Fibroblast of pulmonary artery (primary cell): ENCODE measurements around the gene RALGPS1.

ENCODE experiments used
- DNase-seq: peaks from one replicate; pipeline ENCODE4 v3.0.0-alpha.2; 2010; ENCODE audit warnings: low read depth
- H3K4me3 ChIP-seq: replicated peaks from 2 replicates; pipeline ENCODE4 v1.5.1; 2011; ENCODE audit warnings: low read depth, mild to moderate bottlenecking, control low read depth, low read length, moderate library complexity
- CTCF ChIP-seq: IDR thresholded peaks from 2 replicates; pipeline ENCODE4 v1.5.1; 2011; ENCODE audit warnings: mild to moderate bottlenecking, control low read depth, low read length, inconsistent platforms; ENCODE audit errors: missing control alignments

The RALGPS1 gene

GRCh38 chr9:126886034-126886822 is 28.4 kb upstream of the RALGPS1 start:
- H3K4me3 ChIP-seq = no peak overlapping the region
- no peak for TF ChIP-seq CTCF
- DNase-seq = no peak

- TF ChIP-seq CTCF = no peak
- H3K4me3 ChIP-seq = no peak overlapping the region
- no peak for DNase-seq
Observed at GRCh38 chr9:126886897-126887296, 27.7 kb upstream of the RALGPS1 start.

DNA sequence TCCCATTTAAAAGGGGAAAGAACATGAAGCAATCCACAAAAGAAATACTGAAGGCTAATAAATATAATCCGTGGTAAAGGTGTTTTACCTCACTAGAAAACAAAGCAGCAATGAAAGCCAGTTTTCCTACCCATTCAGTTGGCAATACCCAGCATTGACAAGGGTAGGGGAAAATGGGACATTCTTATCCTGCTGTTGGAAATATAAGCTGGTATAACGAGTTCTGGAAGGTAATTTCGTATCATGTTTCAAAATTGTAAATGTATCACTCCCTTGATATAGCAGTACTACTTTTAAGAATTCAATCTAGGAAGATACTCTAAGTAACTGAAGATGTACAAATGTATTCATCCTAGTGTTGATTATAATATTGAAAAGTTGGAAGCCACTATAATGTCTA is 22.9 kb upstream of the RALGPS1 start:
- TF ChIP-seq CTCF = no peak
- H3K4me3 ChIP-seq = no peak overlapping the region
- no peak for DNase-seq

GRCh38 chr9:126893079-126893478 is 21.5 kb upstream of the RALGPS1 start:
- no peak for DNase-seq
- no peak overlapping the region for H3K4me3 ChIP-seq
- peak; percentile 31 for TF ChIP-seq CTCF

DNA sequence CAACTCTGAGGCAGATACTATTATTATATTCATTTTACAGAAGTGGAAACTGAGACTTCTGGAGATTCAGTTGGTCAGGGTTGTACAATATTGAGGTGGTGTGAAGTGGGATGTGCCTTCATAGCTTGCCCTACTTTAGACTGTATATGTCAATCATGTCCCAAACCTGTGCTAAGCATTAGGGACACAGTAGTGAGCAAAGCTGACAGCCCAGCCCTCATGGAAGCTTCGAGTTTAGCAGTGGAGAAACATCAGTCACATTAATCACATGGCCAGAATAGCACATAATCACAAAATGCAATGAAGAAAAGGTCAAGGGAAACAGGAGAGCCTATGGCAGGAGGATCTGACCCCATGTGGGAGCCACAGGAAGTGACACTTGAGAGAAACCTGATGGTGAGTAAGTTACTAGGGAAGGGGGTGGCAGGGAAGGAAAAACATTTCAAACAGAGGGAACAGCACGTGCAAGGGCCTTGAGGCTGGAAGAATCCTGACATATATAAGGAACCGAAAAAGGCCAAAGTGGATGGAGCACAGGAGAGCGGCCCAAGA is 20.5 kb upstream of the RALGPS1 start:
- no peak for TF ChIP-seq CTCF
- H3K4me3 ChIP-seq = no peak overlapping the region
- no peak for DNase-seq

DNA sequence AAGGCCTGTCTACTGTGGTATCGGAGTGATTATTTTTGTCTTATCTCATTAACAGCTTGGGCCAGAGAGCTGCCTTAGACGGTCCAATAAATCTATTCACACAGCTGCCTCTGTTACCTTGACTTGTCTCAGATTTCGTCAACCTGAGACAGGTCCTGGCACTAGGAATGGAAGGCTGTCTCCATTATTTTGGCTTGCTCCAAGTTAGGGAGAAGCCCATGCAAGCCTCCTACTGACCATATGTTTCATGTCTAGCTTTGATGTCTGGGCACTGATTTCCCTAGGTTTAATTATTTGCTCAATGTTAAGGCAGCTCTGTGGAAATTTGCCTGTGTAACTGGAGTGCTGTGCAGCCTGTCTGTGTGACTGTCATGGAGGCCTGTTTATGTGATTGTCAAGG is 12.4 kb upstream of the RALGPS1 start:
- no peak for DNase-seq
- H3K4me3 ChIP-seq = no peak overlapping the region
- no peak for TF ChIP-seq CTCF

DNA sequence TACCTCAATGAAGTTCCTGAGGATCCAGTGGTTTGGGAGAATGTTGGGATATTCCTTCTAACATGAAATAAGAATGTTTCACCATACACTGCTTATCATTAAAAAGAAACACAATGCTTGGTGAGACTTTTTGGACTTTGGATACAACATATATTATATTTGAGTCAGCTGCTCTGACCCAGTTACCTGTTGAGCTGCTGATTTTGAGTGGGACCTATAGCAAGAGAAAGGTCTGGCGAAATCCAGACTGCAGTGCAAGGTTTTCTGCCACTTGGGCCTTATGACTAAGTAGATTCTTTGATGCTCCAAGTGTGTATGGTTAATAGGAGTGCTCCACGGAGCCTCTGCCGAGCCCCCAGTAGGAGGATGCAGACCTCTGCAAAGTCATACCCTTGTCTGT is 10.0 kb upstream of the RALGPS1 start:
- H3K4me3 ChIP-seq = no peak overlapping the region
- DNase-seq = no peak
- no peak for TF ChIP-seq CTCF
